Adrenal gland (tissue), 12 donors: ENCODE results near the gene PRKAR1A. TPM values are rescaled to one million over a fixed set of nuclear protein-coding genes. Genes with fewer than 3 reads are reported as not detected.

ENCODE experiments used
- DNase-seq, 7 donors: peaks; one replicate each; pipeline ENCODE4 v3.0.0-alpha.2; 2019 to 2020
- H3K27ac ChIP-seq, 5 donors: fragments of 200-600 bp; sonication (generic) in 4 of 5; 1 replicate in 3 of 5; 2 replicates in 2 of 5; pipeline versions ENCODE4 v1.5.1 to v1.8.0; 2016 to 2020; ENCODE audit warnings: mild to moderate bottlenecking in 1 of 5
- H3K27me3 ChIP-seq: fragments of 200-600 bp; 2 replicates; pipeline ENCODE4 v1.8.0; 2021
- H3K36me3 ChIP-seq, 2 donors: fragments of 200-600 bp; replicated peaks in 1 of 2; 1 replicate in 1 of 2; 2 replicates in 1 of 2; pipeline versions ENCODE4 v1.5.1 to v1.8.0; 2018 to 2022
- H3K4me1 ChIP-seq, 2 donors: fragments of 200-600 bp; replicated peaks in 1 of 2; 1 replicate in 1 of 2; 2 replicates in 1 of 2; pipeline versions ENCODE4 v1.5.1 to v1.8.0; 2018 to 2021
- H3K4me3 ChIP-seq, 4 donors: fragments of 200-600 bp; sonication (generic) in 3 of 4; one replicate each; pipeline ENCODE4 v1.5.1; 2016 to 2018
- H3K9me3 ChIP-seq, 3 donors: fragments of 200-600 bp; sonication (generic) in 1 of 3; replicated peaks in 1 of 3; 1 replicate in 2 of 3; 2 replicates in 1 of 3; pipeline versions ENCODE4 v1.5.1 to v1.8.0; 2016 to 2021
- POLR2A ChIP-seq, 2 donors: fragments of 450-650 bp; IDR thresholded peaks; one replicate each; pipeline ENCODE4 v1.6.1; 2017; ENCODE audit warnings: antibody characterized with exemption in 2 of 2, mild to moderate bottlenecking in 2 of 2, moderate library complexity in 1 of 2
- WGBS, 4 donors: extraction: QIAGEN DNeasy Blood & Tissue Kit in 2 of 4; methylation state at CpG; one replicate each; pipeline versions ENCODE4 v1.1.5 to v1.1.7; 2013 to 2017; 5-methylcytosine and 5-hydroxymethylcytosine counted together
- intact Hi-C, 2 donors: fragments of 100-400 bp; cut with DNase I; formaldehyde crosslinking; loops; one replicate each; pipeline versions ENCODE4 v1.14.1 to v1.15.0; 2022 to 2023
- polyA plus RNA-seq, 3 donors: library from polyadenylated mRNA; stranded (reverse); fragments of 200-250 nt in 2 of 3; fragments of 350-450 nt in 1 of 3; fragmentation: Illumina TruSeq in 1 of 3; extraction: RNeasy Lipid Tissue Mini Kit (QIAGEN cat#74804) in 1 of 3; gene quantifications; one replicate each; pipeline ENCODE4 v1.2.3, GENCODE V29; 2013 to 2014
- total RNA-seq, 9 donors: library from RNA; depleted of rRNA in 4 of 9; stranded (reverse); fragments of >200 nt in 4 of 9; fragments of 120-200 nt in 1 of 9; fragmentation: NEBNext Ultra II Directional in 1 of 9; extraction: Animal tissue kit (Norgen Biotek cat#: 25700) in 1 of 9; gene quantifications; one replicate each; pipeline versions ENCODE4 v1.1.0 to v1.2.4, GENCODE V29; 2013 to 2023
- TF ChIP-seq, protein P1 (sequence below), 6 experiments: fragments of 450-650 bp in 4 of 6; fragments of 200-600 bp in 2 of 6; sonication (generic) in 1 of 6; IDR thresholded peaks; 1 replicate in 5 of 6; 2 replicates in 1 of 6; pipeline versions ENCODE4 v1.5.1 to v1.8.0; 2016 to 2021; ENCODE audit warnings: antibody characterized with exemption in 6 of 6, mild to moderate bottlenecking in 2 of 6, moderate library complexity in 1 of 6
- donor health status: healthy with polysubstance abuse.
- donor health status: Bipolar disorder and iron deficiency.
- donor health status: DM: yes; HTN: yes; CAD: no.
- donor health status: DM: no; HTN: no; CAD: no.
- donor health status: DM: no; HTN: no; CAD: no.
- donor health status: DM: yes; HTN: yes; CAD: no.

The PRKAR1A gene
- total and polyA plus RNA-seq, 12 donors = 56.3 to 585 (median 388) TPM

- Histone ChIP-seq H3K36me3 (peaks cover 0 to 86% of the 10 kb centered on the region in 2 donors), H3K9me3 (no peaks in the 10 kb centered on the region), H3K27me3 (no peaks in the 10 kb centered on the region), H3K4me1 (peaks cover 0 to 15% of the 10 kb centered on the region in 2 donors), H3K4me3 (no peak overlapping the region), H3K27ac (no peak overlapping the region)
- WGBS, 4 donors = 38 to 72% (median 61%) methylated on average over 3 of the region's 3 CpGs
- intact Hi-C loops = loop anchor here (5.0 to 10.0 kb wide), 2 partner anchors 219 to 226 kb away; no protein-coding TSS in a partner anchor
- TF ChIP-seq, protein P1, sequence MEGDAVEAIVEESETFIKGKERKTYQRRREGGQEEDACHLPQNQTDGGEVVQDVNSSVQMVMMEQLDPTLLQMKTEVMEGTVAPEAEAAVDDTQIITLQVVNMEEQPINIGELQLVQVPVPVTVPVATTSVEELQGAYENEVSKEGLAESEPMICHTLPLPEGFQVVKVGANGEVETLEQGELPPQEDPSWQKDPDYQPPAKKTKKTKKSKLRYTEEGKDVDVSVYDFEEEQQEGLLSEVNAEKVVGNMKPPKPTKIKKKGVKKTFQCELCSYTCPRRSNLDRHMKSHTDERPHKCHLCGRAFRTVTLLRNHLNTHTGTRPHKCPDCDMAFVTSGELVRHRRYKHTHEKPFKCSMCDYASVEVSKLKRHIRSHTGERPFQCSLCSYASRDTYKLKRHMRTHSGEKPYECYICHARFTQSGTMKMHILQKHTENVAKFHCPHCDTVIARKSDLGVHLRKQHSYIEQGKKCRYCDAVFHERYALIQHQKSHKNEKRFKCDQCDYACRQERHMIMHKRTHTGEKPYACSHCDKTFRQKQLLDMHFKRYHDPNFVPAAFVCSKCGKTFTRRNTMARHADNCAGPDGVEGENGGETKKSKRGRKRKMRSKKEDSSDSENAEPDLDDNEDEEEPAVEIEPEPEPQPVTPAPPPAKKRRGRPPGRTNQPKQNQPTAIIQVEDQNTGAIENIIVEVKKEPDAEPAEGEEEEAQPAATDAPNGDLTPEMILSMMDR (IDR thresholded peaks at IDR 0.05) = no peak
- no peak for TF ChIP-seq POLR2A (IDR thresholded peaks at IDR 0.05)
- DNase-seq = no peak
Observed at GRCh38 chr17:68535922-68536321, 23.7 kb downstream of the PRKAR1A start.

GRCh38 chr17:68539548-68540467 lies 27.6 kb downstream of the PRKAR1A start:
- 71 to 73% (median 72%) methylated on average over 18 to 20 of the region's 20 CpGs for WGBS, 4 donors
- H3K36me3 ChIP-seq = peaks cover 0 to 55% of the 10 kb centered on the region in 2 donors

DNA sequence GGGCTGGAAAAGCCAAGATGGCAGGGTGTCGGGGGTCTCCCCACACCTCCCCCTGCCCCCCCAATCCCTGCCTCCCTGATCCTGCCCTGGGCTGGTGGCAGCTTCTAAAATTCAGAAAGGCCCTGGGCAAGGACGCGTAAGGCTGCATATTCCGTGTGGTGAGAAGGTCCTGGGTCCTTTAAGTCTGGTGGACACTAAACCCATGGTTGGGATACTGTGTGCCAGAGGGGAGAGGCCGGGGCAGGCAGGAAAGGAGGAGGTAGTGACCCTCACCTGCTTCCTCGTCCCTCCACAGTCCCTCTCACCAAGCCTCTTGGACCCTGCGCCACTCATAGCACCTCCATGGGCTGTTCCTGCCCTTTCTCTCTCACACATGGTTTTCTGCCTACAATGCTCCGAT lies 28.8 kb downstream of the PRKAR1A start:
- Histone ChIP-seq H3K4me1 (peaks cover 0 to 10% of the 10 kb centered on the region in 2 donors), H3K27ac (no peak overlapping the region), H3K27me3 (no peaks in the 10 kb centered on the region), H3K9me3 (no peaks in the 10 kb centered on the region), H3K4me3 (no peak overlapping the region), H3K36me3 (peaks cover 0 to 46% of the 10 kb centered on the region in 2 donors)
- DNase-seq = no peak
- 89 to 95% (median 91%) methylated on average over 4 to 8 of the region's 8 CpGs for WGBS, 4 donors
- no peak for TF ChIP-seq POLR2A (IDR thresholded peaks at IDR 0.05)
- TF ChIP-seq, protein P1 (IDR thresholded peaks at IDR 0.05) = no peak
- intact Hi-C loops = no loop called here

More at GRCh38 chr17:68539548-68540467, 27.6 kb downstream of the PRKAR1A start:
- no peaks in the 10 kb centered on the region for H3K27me3 ChIP-seq
- H3K4me1 ChIP-seq = peaks cover 0 to 15% of the 10 kb centered on the region in 2 donors
- H3K9me3 ChIP-seq = no peaks in the 10 kb centered on the region
- no peak for TF ChIP-seq POLR2A (IDR thresholded peaks at IDR 0.05)
- TF ChIP-seq, protein P1 (IDR thresholded peaks at IDR 0.05) = peak in 2 of 6 experiments; percentile 8 to 20
- no peak for DNase-seq
- intact Hi-C loops = loop anchor here (5.0 to 10.0 kb wide), 2 partner anchors 215 to 222 kb away; no protein-coding TSS in a partner anchor
- H3K27ac ChIP-seq = no peak overlapping the region
- H3K4me3 ChIP-seq = no peak overlapping the region

DNA sequence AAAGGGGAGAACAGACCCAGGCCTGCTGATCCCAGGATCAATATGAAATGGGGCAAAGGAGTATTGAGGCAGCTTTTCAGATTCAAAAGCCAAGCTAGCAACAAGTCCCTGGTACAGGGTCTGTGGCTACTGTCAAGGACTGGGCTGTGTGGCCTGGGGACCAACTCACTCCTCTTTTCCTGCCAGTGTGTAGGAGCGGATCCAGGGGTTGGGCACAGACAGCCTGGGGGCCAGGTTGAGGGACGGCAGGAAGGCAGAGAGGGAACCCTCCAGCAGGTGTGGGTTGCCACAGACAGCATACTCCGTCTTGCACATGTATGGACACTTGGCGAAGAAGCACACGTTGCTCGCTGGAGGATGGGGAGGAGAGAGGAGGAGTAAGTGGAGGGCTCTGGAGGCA lies 29.6 kb downstream of the PRKAR1A start:
- Histone ChIP-seq H3K27me3 (no peaks in the 10 kb centered on the region), H3K4me3 (no peak overlapping the region), H3K9me3 (no peaks in the 10 kb centered on the region), H3K4me1 (peaks cover 0 to 2% of the 10 kb centered on the region in 2 donors), H3K36me3 (peaks cover 0 to 44% of the 10 kb centered on the region in 2 donors), H3K27ac (no peak overlapping the region)
- WGBS, 4 donors = 84 to 94% (median 90%) methylated on average over 6 of the region's 6 CpGs
- no peak for TF ChIP-seq POLR2A (IDR thresholded peaks at IDR 0.05)
- TF ChIP-seq, protein P1 (IDR thresholded peaks at IDR 0.05) = no peak
- no peak for DNase-seq
- intact Hi-C loops = no loop called here
